Measurements from ENCODE around the gene CCRL2. TPM values are rescaled to one million over a fixed set of nuclear protein-coding genes. Genes with fewer than 3 reads are reported as not detected.

CCRL2 gene
- total and polyA plus RNA-seq, 2 of the 8 experiments (the other 6 are each of a cell fraction or from before 2014, with no cell fraction given): not detected

GRCh38 chr3:46449755-46450552 lies 42.9 kb downstream of the CCRL2 start:
- Histone ChIP-seq H3K27ac (ENCODE audit: low read depth, low read length) (no peak overlapping the region), H3K23ac (ENCODE audit: insufficient read length) (no peak overlapping the region), H2AK5ac (ENCODE audit: low read depth, low read length) (no peak overlapping the region), H3K18ac (ENCODE audit: extremely low read depth, low read length) (peak overlapping the region; percentile 83; the same call in 1 of the 2 replicates), H4K8ac (ENCODE audit: extremely low read depth, insufficient read depth, low read length) (no peak overlapping the region), H3K27me3 (replicated peaks in 1 of 4; ENCODE audit: control insufficient read depth in 3 of 4, extremely low read depth in 1 of 4, insufficient read depth in 3 of 4, low read length in 3 of 4) (no peaks in the 10 kb centered on the region), H2AFZ (ENCODE audit: low read length) (no peak overlapping the region), H2BK20ac (ENCODE audit: low read length) (no peak overlapping the region), H3K4me3 (ENCODE audit: extremely low read depth in 1 of 4, insufficient read depth in 2 of 4, low read depth in 3 of 4, low read length in 4 of 4) (no peak overlapping the region), H3K9ac (replicated peaks in 1 of 4; ENCODE audit: extremely low read depth in 1 of 4, low read depth in 3 of 4, low read length in 3 of 4) (no peak overlapping the region), H4K20me1 (replicated peaks in 1 of 2; ENCODE audit: control insufficient read depth in 1 of 2, insufficient read depth in 2 of 2, low read length in 2 of 2) (no peaks in the 10 kb centered on the region), H2BK12ac (ENCODE audit: low read depth, low read length) (0 out of 2 replicates have a peak overlapping the region, but pooled peaks have one; percentile 27), H2BK15ac (ENCODE audit: low read length) (no peak overlapping the region), H3K4me2 (ENCODE audit: insufficient read depth in 1 of 2, low read depth in 2 of 2, low read length in 2 of 2) (no peak overlapping the region), H2BK5ac (ENCODE audit: low read depth, low read length) (no peak overlapping the region), H3K56ac (replicated peaks; ENCODE audit: insufficient read length, low read depth, low read length) (no peak overlapping the region), H3K4me1 (replicated peaks in 1 of 4; ENCODE audit: control insufficient read depth in 3 of 4, insufficient read depth in 4 of 4, low read length in 3 of 4) (no peaks in the 10 kb centered on the region), H2BK120ac (replicated peaks; ENCODE audit: low read depth, low read length) (no peak overlapping the region), H4K91ac (replicated peaks; ENCODE audit: insufficient read length, low read length) (no peak overlapping the region), H3K23me2 (ENCODE audit: low read depth, low read length) (no peaks in the 10 kb centered on the region), H3K79me2 (ENCODE audit: control insufficient read depth in 1 of 2, insufficient read depth in 2 of 2, low read length in 2 of 2) (no peaks in the 10 kb centered on the region), H3K9me3 (ENCODE audit: insufficient read depth in 2 of 2, low read depth in 1 of 2, low read length in 1 of 2) (no peaks in the 10 kb centered on the region), H3K79me1 (ENCODE audit: low read depth, low read length) (no peaks in the 10 kb centered on the region), H4K5ac (ENCODE audit: insufficient read length, low read depth, low read length) (no peak overlapping the region), H3K36me3 (ENCODE audit: control insufficient read depth in 2 of 4, insufficient read depth in 4 of 4, low read length in 3 of 4) (no peaks in the 10 kb centered on the region), H3K14ac (ENCODE audit: insufficient read length) (no peak overlapping the region), H3K4ac (replicated peaks; ENCODE audit: insufficient read length, low read depth, low read length) (no peak overlapping the region)
- DNase-seq (ENCODE audit: low read depth in 1 of 2, low spot score in 2 of 2): peak in 1 of 2 experiments; percentile 67
- POLR2A ChIA-PET (ENCODE audit: partially characterized antibody): interaction anchor here (1.1 to 1.5 kb wide), 2 partner anchors 133 to 135 kb away, joined by 4 read pairs; no protein-coding TSS in a partner anchor
- CTCF ChIA-PET (ENCODE audit: partially characterized antibody): interaction anchor here (0.6 to 5.0 kb wide), 34 partner anchors 9 to 630 kb away, joined by 3 to 40 read pairs (median 4); partner anchors contain the start of genes CCR5AS, CCRL2, LRRC2 and LTF
- no peak for FAIRE-seq
- 85% methylated on average over 14 of the region's 14 CpGs; no CpG with 5 or more reads in 1 of the 2 experiments for WGBS, 2 experiments (ENCODE audit: extremely low coverage in 1 of 2, insufficient coverage in 1 of 2, insufficient read length in 1 of 2, insufficient replicate concordance in 2 of 2, low coverage in 1 of 2, low lambda C conversion rate in 2 of 2, missing lambda C conversion rate in 1 of 2)
- peak; percentile 40 to 51 for TF ChIP-seq RAD21 (IDR thresholded peaks at IDR 0.05 in 1 of 2, conservative IDR thresholded peaks at IDR 0.05 in 1 of 2; ENCODE audit: low read depth in 2 of 2, low read length in 2 of 2)
- no peak for TF ChIP-seq JUN (IDR thresholded peaks at IDR 0.05; ENCODE audit: low read depth, low read length)
- TF ChIP-seq CHD2 (IDR thresholded peaks at IDR 0.05; ENCODE audit: low read length): no peak
- no peak for TF ChIP-seq ATF3 (IDR thresholded peaks at IDR 0.05; ENCODE audit: insufficient read depth, low read depth, low read length)
- TF ChIP-seq SP1 (IDR thresholded peaks at IDR 0.05; ENCODE audit: low read depth, low read length): no peak
- no peak for TF ChIP-seq TCF12 (IDR thresholded peaks at IDR 0.05; ENCODE audit: low read depth, low read length)
- TF ChIP-seq TEAD4 (IDR thresholded peaks at IDR 0.05; ENCODE audit: low read depth, low read length): peak; percentile 51; the same call in 1 of the 2 replicates
- no peak for TF ChIP-seq ASH2L (IDR thresholded peaks at IDR 0.05; ENCODE audit: low read length)
- TF ChIP-seq EP300 (IDR thresholded peaks at IDR 0.05; ENCODE audit: borderline replicate concordance in 1 of 2, low read depth in 2 of 2, low read length in 2 of 2): no peak

All from H1 (cell line).